ENCODE data around the gene FRAS1.

FRAS1 gene

DNA sequence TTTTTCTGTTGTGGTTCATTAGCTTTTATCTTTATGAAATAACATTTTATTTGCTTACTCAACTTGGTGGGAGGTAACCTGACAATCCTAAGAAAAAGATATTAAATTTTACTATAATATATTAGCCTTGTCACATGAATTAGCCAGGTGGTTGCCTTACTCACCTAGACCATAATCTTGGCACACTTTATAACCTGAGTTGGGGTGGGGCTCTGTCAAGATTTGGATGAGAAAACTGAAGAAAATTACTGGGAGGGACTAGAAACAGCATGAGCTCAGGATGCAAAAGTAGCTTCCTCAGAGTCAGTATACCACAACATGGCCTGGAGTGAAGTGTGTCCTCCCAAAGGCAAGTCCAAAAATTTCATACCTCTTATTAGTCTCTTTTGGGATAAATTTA, 329.6 kb downstream of the FRAS1 start:
- no peak for DNase-seq

DNA sequence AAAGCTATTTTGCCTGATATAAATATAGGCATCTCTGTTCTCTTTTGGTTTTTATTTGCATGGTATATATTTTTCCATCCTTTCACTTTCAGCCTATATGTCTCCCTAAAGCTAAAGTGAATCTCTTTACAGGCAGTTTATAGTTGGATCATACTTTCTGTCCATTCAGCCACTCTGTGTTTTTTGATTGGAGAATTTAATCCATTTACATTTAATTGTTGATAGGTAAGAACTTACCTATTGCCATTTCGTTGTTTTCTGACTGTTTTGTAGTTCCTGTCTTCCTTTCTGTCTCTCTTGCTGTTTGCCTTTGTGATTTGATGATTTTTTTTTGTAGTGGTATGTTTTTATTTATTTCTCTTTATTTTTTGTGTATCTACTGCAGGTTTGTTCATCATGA, 338.5 kb downstream of the FRAS1 start:
- no peak for DNase-seq

DNA sequence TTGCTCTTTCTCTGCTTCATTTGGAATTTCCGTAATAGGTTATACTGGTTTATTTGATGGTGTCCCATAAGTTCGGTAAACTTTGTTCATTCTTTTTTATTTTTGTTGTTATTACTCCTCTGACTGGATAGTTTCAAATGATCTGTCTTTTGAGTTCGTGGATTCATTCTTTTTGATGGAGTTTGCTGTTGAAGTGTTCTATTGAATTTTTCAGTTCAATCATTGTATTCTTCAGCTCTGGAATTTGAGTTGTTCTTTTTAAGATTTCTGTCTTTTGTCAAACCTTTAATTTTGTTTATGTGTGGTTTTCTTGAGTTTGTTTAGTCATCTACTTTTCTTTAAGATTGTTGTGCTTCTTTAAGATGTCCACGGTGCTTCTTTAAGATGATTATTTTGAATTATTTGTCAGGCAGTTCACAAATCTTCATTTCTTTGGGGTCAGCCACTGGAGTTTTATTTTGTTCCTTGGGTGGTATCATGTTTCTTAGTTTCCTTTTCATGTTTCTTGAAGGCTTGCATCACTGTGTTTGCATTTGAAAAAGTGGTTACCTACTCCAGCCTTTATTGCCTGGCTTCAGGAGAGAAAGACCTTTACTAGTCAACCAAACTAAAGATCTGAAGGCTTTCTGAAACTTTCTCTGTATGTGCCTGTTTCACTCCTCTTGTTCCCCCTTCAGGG, 339.6 kb downstream of the FRAS1 start:
- DNase-seq, result no peak

DNA sequence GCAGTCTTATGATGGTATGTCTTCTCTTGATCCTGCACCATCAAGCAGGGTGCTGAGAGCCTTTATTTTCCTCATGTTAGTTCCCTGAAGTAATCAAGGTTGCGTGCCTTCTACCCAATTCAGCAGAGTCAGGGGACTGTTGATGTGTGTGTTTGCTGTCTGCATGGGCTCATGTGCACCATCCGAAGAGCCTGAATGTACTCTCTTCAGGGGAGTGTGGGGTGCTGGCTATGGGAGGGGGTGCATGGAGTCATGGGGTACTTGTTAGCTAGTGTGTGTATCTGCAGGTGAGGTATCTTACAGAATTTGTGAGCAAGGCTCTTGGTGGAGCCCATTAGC, 340.1 kb downstream of the FRAS1 start:
- no peak for DNase-seq

DNA sequence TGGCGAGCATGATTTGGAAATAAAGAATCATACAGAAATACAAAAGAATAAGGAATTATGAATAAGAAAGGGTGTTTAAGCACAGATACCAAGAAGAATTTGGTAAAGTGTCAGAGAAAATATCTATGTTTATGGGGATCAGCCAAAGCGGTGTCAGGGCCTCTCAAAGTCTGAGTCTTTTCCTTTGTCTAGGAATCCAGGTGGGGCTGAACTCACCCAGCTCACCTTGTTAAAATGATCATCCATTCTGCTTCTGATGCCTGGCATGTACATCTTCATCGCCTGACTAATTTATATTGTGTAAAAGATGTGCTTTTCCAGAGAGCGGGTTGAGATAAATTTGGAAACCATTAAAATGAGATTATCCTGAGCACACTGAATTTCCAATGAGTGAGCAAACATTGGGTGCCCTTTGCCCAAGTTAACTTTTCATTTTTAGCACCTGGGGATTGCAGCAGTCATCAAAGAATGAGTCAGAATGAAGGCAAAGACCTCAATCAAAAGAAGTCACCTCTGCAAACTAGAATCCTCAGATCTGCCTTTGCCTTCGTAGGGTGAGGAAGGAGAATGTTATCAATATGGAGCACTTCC, 352.6 kb downstream of the FRAS1 start:
- no peak for DNase-seq

DNA sequence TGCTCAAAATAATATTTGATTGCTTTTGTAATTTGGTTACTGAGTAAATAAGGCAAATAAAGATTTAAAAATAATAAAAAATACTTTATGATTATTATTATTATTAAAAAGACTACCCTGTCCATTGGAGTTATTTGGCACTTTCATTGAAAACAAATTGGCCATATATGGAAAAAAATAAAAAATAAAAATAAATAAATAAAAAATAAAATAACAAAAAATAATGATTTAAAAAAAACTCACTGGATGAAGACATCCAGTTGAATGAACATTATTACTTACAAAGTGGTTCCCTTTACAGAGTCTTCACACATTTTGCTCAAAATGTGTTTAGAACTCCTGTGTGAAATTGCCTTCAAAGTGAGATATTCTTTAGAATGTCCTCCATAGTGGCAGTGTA, 353.1 kb downstream of the FRAS1 start:
- no peak for DNase-seq

DNA sequence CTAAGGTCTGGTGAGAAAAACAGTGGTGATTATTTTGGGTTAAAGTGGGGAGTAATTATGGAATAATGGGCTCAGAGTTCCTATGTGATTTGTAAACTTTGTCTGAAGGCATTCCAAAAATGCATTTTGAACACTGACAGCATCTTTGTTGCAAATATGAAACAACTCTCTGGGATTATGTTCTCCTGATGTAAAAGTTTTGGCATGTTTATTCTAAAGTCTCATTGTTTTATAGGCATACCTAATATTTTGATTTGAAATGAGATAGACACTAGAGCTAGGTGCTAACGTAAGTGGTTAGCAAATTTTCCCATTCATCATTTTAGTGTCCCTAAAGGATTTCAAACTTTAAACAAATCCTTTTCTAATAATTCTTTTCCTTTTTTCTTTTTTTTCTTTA, 353.6 kb downstream of the FRAS1 start:
- no peak for DNase-seq

DNA sequence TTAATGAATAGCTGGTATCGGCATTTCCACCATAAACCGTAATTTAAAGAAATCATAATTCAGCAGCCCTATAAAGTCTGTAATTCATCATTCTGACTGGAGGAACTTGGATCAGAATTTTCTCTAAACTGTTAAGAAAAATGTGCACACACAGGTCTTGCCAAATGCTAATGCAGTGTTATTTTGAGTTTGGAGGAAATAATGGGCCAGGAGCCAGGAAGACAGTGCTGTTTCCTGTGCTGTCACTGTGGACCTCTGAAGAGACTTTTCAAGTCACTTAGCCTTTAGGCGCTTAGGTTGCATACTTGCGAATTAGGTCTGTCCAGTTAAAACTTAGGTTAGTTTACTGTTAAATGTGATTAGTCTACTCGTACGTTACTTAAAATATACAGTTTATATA, 357.0 kb downstream of the FRAS1 start:
- DNase-seq, result no peak

DNA sequence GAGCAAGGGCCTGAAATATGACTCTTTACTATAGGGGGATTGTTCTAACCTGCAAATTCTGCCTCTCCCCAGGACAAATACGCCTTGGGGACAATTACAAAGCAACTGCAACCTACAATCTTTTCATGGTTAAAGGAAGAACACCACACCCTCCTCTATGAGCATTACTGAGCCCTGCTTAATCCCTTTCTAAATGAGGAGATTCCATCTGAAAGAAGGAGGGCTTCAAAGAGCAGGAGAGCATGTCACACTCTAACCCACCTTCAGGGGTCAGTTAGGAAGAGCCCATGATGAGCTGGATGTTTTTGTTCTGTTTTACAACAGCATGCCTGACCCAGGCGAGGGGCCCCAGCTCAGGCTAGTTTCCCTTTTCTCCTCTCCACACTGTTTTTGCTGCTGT, 360.5 kb downstream of the FRAS1 start:
- DNase-seq, result no peak

DNA sequence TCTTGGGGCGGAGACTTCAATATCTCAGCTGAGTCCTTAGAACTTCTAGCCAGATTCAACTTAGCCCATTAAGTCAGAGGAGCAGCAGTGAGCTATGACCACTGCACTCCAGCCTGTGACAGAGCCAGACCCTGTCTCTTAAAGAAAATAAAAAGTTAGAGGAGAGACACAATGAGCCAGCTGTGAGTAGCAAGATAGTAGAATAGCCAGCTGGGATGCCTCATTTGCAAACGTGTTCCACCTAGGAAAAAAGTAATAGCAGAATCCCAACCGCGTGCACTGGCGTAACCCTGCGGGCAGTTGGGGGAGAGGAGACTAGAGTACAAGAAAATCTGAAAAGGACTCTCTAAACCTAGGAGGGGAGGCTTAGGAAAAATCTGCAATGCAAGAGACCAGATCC, 361.3 kb downstream of the FRAS1 start:
- no peak for DNase-seq

DNA sequence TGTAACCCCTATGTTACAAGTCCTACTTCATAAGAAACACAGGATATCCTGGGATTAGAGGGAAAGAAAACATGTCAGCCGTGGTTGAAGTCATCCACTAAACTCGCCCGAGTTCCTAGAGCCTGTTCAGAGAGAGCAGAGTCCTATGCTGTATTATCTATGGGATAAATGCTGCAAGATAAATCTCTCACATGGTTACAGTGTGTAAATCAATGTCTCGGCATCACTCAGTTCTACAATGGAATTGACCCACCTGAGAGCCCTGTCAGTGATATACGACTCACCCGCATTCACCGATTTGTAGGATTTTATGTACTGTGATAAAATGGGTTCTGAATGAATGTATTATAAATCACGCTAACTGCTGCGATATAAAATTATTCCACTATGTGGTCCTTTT, 366.7 kb downstream of the FRAS1 start:
- DNase-seq, result no peak

DNA sequence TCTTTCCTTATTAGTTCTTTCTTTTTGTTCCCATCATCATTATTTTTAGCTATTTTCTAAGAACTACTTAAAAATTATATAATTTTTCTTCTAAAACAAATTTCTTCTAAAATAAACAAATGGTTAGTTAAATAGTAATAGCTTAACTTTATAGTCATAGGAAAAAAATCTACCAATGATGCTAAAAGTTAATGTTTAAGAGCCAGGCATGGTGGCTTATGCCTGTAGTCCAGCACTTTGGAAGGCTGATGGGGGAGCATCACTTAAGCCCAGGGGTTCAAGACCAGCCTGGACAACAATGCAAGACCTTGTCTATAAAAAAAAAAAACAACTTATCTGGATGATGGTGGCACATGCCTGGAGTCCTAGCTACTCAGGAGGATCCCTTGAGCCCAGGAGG, 367.3 kb downstream of the FRAS1 start:
- DNase-seq, result no peak

DNA sequence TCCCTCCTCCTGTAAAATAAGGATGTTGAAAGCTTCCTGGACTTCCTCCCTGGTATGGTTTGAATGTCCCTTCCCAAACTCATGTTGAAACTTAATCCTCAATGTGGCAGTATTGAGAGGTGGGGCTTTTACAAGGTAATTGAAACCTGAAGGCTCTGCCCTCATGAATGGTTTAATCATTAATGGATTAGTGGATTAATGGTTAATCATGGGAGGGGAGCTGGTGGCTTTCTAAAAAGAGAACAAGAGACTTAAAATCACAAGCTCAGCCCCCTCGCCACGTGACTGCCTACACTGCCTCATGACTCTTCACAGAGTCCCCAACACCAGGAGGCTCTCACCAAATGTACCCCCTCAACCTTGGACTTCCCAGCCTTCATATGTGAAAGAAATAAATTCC, 369.8 kb downstream of the FRAS1 start:
- DNase-seq, result no peak

DNA sequence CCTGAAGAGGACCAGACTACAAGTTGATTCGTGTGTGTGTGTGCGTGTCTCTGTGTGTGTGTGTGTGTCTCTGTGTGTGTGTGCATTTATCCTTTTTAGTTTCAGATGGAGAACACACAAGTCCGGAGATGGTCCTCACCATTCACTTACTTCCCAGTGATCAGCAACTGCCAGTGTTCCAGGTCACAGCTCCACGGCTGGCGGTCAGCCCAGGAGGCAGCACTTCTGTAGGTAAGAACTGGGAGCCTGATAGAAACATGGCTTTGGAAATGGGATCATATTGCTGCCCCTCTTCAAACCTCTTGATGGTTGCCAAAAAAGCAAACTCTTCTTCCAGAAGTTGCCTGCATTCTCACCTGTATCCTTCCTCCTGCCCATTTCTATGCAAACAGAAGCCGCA, 371.9 kb downstream of the FRAS1 start:
- DNase-seq, result no peak

DNA sequence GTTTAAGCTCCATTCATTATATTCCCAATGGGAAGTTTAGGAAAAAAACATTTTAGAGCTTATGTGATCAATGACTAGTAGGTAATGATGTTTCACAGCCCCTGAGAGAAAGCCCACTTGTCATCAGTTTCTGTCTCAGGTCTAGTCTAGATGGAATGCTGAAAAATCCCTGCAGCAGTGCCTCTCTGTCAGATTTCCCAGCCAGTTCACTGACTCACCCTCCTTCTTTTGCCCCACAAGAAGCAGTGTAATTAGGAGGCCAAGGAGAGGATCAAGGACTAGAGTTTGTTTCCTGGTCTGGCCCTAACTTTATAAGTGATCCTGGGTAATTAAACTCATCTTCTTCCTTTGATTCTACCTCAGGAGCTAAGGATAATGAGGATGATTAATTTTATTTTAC, 375.8 kb downstream of the FRAS1 start:
- DNase-seq, result no peak

DNA sequence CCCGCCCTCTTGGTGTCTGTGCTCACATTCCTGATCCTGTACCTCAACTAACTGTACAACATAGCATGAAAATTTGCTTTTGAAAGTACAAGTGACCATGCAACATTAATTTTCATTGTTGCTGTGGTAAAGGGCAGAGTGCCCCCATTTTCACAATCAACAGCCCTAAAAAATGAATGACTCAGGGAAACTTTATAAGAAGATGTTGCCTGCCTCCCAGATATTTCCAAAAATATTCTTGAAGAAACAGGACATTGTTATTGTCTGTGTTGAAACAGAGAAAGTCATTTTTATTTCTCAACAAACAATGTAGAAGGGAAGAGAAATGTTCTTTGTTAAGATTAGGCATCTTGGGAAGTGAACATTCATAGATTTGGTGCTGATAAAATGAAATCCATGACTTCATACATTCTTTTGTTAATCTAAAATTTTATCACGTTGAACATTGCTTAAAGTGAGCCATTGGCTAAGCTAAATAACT, 380.5 kb downstream of the FRAS1 start:
- no peak for DNase-seq

DNA sequence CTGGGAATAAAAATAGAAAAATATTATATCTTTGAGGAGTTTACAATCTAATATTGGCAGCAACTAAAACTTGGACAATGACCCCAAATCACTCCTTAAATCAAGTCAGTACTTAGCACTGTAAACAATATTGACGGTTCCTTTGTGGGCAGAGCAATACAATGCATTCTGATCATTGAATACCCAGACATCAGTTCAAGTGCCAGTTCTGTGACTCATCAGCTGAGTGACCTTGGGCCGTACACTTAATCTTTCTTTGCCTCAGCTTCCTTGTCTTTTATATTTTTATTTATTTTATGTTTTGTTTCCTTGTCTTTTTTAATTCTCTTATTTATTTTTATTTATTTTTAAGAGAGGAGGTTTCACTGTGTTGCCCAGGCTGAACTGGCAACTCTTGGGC, 382.2 kb downstream of the FRAS1 start:
- no peak for DNase-seq

DNA sequence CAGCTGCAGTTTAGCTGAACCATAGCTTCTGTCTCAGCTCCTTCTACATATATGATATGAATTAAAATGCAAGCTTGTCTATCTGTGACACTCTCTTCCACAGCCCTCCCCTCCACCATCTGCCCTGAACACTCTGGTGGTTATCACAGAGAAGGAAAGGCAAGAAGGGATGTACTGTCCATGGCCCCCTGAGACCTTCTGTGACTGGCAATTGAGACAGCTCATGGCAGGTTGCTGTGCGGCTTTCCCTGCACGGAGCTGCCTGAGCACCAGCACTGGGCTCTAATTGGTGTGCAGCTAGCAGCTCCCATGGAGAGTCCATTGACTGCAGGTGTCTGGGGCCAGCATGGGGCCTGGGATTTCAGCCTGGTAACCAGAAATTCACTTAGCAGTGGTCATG, 384.6 kb downstream of the FRAS1 start:
- DNase-seq, result no peak

DNA sequence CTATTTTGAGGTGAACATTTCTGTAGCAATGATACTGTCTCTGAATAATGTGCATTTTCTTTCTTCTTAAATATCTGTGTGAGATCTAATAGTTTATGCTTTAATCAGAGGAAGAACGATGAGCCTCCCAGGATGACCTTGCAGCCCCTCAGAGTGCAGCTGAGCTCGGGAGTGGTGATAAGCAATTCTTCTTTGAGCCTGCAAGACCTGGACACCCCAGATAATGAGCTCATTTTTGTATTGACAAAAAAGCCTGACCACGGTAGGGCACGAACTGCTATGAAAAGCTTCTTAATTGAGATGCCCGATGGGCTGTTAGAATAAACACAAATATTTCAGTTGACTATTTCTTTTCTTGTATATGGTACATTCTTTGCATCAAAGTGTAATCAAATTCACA, 389.5 kb downstream of the FRAS1 start:
- no peak for DNase-seq

DNA sequence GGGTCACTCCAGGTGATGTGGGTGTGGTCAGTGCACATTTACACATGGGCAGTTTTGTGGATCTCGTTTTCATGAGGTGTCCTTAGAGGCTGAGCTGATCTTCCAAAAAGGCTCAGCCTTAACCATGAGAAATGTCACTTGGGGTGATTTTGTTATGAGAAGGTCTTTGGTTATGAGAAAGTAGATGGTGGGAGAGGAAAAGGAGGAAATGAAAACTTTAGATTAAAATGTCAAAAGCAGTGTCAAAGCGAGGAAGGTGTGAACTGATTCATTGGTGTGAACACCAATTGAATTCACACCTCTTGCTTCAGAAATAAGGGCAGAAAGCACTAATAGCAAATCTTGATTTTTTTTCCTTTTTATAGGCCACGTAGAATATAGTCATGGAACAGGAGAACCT, 394.3 kb downstream of the FRAS1 start:
- no peak for DNase-seq

DNA sequence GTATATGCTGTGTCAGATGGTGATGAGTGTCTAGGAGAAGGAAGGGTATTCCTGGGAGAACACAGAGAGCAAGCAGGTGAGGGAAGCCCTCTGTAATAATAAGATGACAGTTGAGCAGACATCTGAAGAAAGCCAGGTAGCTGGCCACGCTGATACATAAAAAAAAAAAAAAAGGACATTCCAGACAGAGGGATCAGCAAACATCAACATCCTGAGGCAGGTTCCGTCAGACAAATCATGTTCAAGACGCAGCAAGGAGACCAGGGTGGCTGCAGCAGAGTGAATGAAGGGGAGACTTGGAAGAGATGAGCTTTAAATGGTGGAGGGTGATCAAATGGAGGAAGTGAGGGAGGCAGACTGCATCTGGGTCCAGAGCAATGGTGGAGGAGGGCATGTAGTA, 396.9 kb downstream of the FRAS1 start:
- DNase-seq, result no peak

DNA sequence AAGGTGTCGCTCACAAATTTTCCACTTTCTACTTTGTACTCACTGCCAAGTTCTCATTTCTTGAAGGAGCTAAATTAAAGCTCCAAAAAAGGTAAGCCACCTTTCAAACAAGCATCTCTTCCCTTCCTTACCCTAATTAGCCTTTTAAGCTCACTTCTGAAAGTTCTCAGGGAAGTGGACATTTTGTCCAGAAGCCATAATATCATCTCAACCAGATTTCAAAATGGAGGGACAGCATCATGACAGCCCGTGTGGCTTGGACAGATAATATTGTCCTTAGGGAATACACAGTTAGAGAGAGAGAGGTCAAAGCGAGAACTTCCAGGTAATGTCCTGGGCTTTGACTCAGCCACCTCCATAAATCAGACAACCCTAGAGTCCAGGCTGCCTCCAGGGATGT, 400.6 kb downstream of the FRAS1 start:
- DNase-seq, result no peak

DNA sequence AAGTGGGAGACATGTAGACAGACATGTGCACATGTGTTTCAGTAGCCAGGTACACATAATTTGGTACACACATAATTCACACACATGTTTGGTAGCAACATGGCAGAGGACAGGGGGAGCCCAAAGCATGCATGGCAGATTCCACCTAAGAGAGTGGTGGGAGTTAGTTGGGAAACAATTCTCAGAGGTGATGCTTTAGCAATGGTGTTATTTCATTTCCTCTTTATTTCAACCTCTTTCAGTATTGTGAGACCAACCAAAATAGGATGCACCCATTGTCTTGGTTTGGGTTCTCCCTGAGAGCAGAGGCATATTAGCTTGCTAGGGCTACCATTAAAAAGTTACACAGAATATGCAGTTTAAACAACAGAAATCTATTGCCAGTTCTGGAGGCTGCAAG, 402.2 kb downstream of the FRAS1 start:
- DNase-seq, result no peak

DNA sequence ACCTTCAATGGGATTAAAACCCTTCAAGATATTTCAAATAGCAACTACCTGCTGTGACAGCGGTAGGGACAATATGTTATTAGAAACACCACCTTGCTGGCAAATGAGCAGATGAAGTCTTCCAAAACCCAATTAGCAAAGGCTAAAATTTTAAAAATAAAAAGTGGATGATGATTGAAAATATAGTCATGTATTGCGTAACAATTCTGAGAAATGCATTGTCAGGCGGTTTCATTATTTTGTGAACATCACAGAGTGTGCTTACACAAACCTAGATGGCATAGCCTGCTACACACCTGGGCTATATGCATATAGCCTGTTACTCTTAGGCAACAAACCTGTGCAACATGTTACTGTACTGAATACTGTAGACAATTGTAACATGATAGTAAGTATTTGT, 403.2 kb downstream of the FRAS1 start:
- no peak for DNase-seq

DNA sequence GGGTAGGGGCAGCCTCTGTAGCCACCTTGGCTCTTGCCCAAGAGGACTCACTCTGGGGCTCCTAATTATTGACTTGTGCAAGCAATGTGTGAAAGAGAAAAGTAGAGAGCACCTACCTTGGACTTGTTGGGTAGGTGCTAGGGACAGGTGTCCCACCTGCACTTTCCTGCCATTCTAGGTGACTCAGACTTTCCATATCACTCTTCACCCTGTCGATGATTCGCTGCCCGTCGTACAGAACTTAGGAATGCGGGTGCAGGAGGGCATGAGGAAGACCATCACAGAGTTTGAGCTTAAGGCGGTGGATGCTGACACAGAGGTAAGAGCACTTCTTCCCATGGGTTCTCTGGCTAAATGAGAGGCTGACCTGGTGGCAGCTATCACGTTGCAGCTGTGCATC, 407.1 kb downstream of the FRAS1 start:
- DNase-seq, result no peak

Measured in NCI-H1417 treated with DMSO at 0.1 percent for 48 hours (cell line).